K562 (cell line): ENCODE measurements around the gene GP1BA. TPM values are rescaled to one million over a fixed set of nuclear protein-coding genes. Genes with fewer than 3 reads are reported as not detected.

ENCODE experiments used
- ATAC-seq: fragments of 200-7000 bp; cut with Tn5 transposase; 3 replicates; pipeline ENCODE4 v1.9.1; 2020; ENCODE audit warnings: moderate library complexity
- BruUV-seq: library from RNA; stranded (reverse); fragments of 400-500 nt; replicated peaks from 2 replicates; lab custom pipeline; 2021; lab: Mats Ljungman, UMichigan
- CTCF ChIA-PET: fragments of 300-600 bp; formaldehyde crosslinking; extraction: SDS; loops from one replicate; lab custom pipeline; 2021; ENCODE audit warnings: low intra/inter-chr PET ratio; lab: Yijun Ruan, JAX
- POLR2A ChIA-PET: fragments of 300-600, 350-650 bp; sonication (Branson Sonifier 250); formaldehyde crosslinking; extraction: SDS; loops from one replicate; lab custom pipeline; 2021; ENCODE audit warnings: antibody characterized with exemption, inconsistent platforms; lab: Yijun Ruan, JAX
- DNase-seq, 4 experiments: peaks; one replicate each; pipeline versions ENCODE4 v3.0.0 to v3.0.0-alpha.2; 2011 to 2018; ENCODE audit warnings: low spot score in 3 of 4, mixed read lengths in 3 of 4; ENCODE audit errors: extremely low read depth in 1 of 4
- FAIRE-seq: peaks from 2 replicates; lab custom pipeline; 2011; peaks lifted over from hg19 to GRCh38; lab: Jason Lieb, UNC
- H2AFZ ChIP-seq: 2 replicates; pipeline ENCODE4 v1.6.0; 2011; ENCODE audit warnings: low read depth, low read length, control low read depth, inconsistent platforms
- H3K27ac ChIP-seq: fragments of 200-600 bp; 3 replicates; pipeline ENCODE4 v1.8.0; 2011; ENCODE audit warnings: low read depth, mild to moderate bottlenecking, control low read depth, inconsistent platforms, low read length, moderate library complexity, mixed read lengths; ENCODE audit errors: extremely low read depth
- H3K27me3 ChIP-seq, 2 experiments: fragments of 300-600 bp in 1 of 2; 2 replicates in 1 of 2; 3 replicates in 1 of 2; pipeline versions ENCODE4 v1.6.0 to v1.8.0; 2011; ENCODE audit warnings: inconsistent platforms in 2 of 2, low read length in 2 of 2, mild to moderate bottlenecking in 1 of 2, mixed read lengths in 1 of 2, moderate library complexity in 1 of 2; ENCODE audit not compliant: control insufficient read depth in 2 of 2, insufficient read depth in 2 of 2
- H3K36me3 ChIP-seq: fragments of 300-600 bp; 3 replicates; pipeline ENCODE4 v1.8.0; 2011; ENCODE audit warnings: mild to moderate bottlenecking, low read length, inconsistent platforms; ENCODE audit not compliant: control insufficient read depth, insufficient read depth
- H3K4me1 ChIP-seq, 2 experiments: fragments of 200-600 bp in 1 of 2; replicated peaks in 1 of 2; 2 replicates in 1 of 2; 3 replicates in 1 of 2; pipeline versions ENCODE4 v1.5.1 to v1.8.0; 2011; ENCODE audit warnings: inconsistent platforms in 2 of 2, low read length in 2 of 2, mild to moderate bottlenecking in 1 of 2, mixed read lengths in 1 of 2, moderate library complexity in 1 of 2; ENCODE audit not compliant: control insufficient read depth in 2 of 2, insufficient read depth in 2 of 2
- H3K4me2 ChIP-seq: 2 replicates; pipeline ENCODE4 v1.6.1; 2011; ENCODE audit warnings: low read length, control low read depth, inconsistent platforms, mixed read lengths; ENCODE audit not compliant: insufficient read depth
- H3K4me3 ChIP-seq: fragments of 200-600 bp; sonication (generic), shearing (Covaris generic); 2 replicates; pipeline ENCODE4 v1.5.1; 2016; ENCODE audit warnings: control low read depth, inconsistent platforms
- H3K79me2 ChIP-seq: fragments of 200-600 bp; 3 replicates; pipeline ENCODE4 v1.8.0; 2011; ENCODE audit warnings: low read length, inconsistent platforms; ENCODE audit not compliant: control insufficient read depth, insufficient read depth
- H3K9ac ChIP-seq, 2 experiments: 2 replicates each; pipeline versions ENCODE4 v1.6.0 to v1.6.1; 2011; ENCODE audit warnings: low read depth in 2 of 2, low read length in 2 of 2, control low read depth in 1 of 2, inconsistent platforms in 1 of 2, mild to moderate bottlenecking in 1 of 2, mixed read lengths in 1 of 2; ENCODE audit not compliant: insufficient read depth in 1 of 2
- H3K9me1 ChIP-seq: one replicate; pipeline ENCODE4 v1.6.0; 2011; ENCODE audit warnings: inconsistent platforms, mild to moderate bottlenecking, low read length, moderate library complexity; ENCODE audit not compliant: control insufficient read depth, insufficient read depth
- H3K9me3 ChIP-seq: replicated peaks from 2 replicates; pipeline ENCODE4 v1.5.1; 2011; ENCODE audit warnings: low read depth, low read length, inconsistent platforms; ENCODE audit not compliant: control insufficient read depth, insufficient read depth
- H4K20me1 ChIP-seq: replicated peaks from 2 replicates; pipeline ENCODE4 v1.6.1; 2011; ENCODE audit warnings: low read length, inconsistent platforms, mixed read lengths; ENCODE audit not compliant: control insufficient read depth, insufficient read depth
- CTCF ChIP-seq, 3 experiments: IDR thresholded peaks in 2 of 3; conservative IDR thresholded peaks in 1 of 3; 2 replicates each; pipeline ENCODE4 v1.5.1; 2011 to 2012; ENCODE audit warnings: low read length in 3 of 3, mild to moderate bottlenecking in 3 of 3, control low read depth in 2 of 3, improper control_type of control experiment in 1 of 3, inconsistent platforms in 1 of 3, low read depth in 1 of 3, mixed read lengths in 1 of 3, moderate library complexity in 1 of 3; ENCODE audit not compliant: insufficient read depth in 2 of 3
- CTCFL ChIP-seq: IDR thresholded peaks from 2 replicates; pipeline ENCODE4 v1.6.1; 2011; ENCODE audit warnings: borderline replicate concordance, low read depth, mild to moderate bottlenecking, moderate library complexity, low read length; ENCODE audit not compliant: insufficient read depth, poor library complexity, severe bottlenecking
- ESRRA ChIP-seq: fragments of 450-650 bp; IDR thresholded peaks from 2 replicates; pipeline ENCODE4 v1.6.1; 2014; ENCODE audit warnings: low read depth, mild to moderate bottlenecking, moderate library complexity, borderline replicate concordance
- FOXK1 ChIP-seq: sonication (generic); formaldehyde crosslinking; IDR thresholded peaks from 2 replicates; pipeline ENCODE4 v1.8.0; 2022; ENCODE audit warnings: missing genetic modification reagents, mild to moderate bottlenecking, borderline replicate concordance
- RBM22 ChIP-seq: fragments of 200-400 bp; formaldehyde crosslinking; IDR thresholded peaks from 2 replicates; pipeline ENCODE4 v1.6.1; 2018; ENCODE audit warnings: low read length, low read depth; ENCODE audit not compliant: poor library complexity, severe bottlenecking
- TSC22D4 ChIP-seq: fragments of 450-650 bp; IDR thresholded peaks from 2 replicates; pipeline ENCODE4 v1.6.1; 2016; ENCODE audit warnings: missing genetic modification characterization, missing biosample characterization, control low read depth
- ZNF740 ChIP-seq, 3 experiments: fragments of 200-800 bp in 1 of 3; sonication (Bioruptor generic) in 1 of 3; sonication (generic) in 1 of 3; formaldehyde crosslinking in 1 of 3; IDR thresholded peaks; 2 replicates each; pipeline versions ENCODE4 v1.6.1 to v1.8.0; 2016 to 2022; ENCODE audit warnings: mild to moderate bottlenecking in 2 of 3, missing compliant biosample characterization in 2 of 3, missing genetic modification characterization in 2 of 3, missing genetic modification reagents in 1 of 3
- WGBS: fragments of 100-300 bp; shearing (Covaris generic); methylation state at CpG from one replicate; pipeline ENCODE4 v1.1.6; 2016; ENCODE audit warnings: low coverage, mixed read lengths; ENCODE audit not compliant: insufficient coverage; ENCODE audit errors: missing lambda C conversion rate; 5-methylcytosine and 5-hydroxymethylcytosine counted together
- in situ Hi-C: fragments of 300-500 bp; cut with MboI; formaldehyde crosslinking; loops from 4 replicates; pipeline ENCODE4 v1.15.0; 2018; ENCODE audit warnings: inconsistent platforms, mixed read lengths
- intact Hi-C: fragments of 100-400 bp; cut with micrococcal nuclease; formaldehyde crosslinking; loops from 2 replicates; pipeline ENCODE4 v1.14.2; 2022
- polyA plus RNA-seq, 8 experiments: library from polyadenylated mRNA; depleted of rRNA in 4 of 8; stranded (reverse) in 5 of 8; unstranded in 3 of 8; fragments of >200 nt; fragmentation: Nextera tagmentation in 2 of 8; fragmentation: Illumina TruSeq in 1 of 8; extraction: Ambion mirVana in 2 of 8; extraction: Trizol in 1 of 8; gene quantifications; 2 replicates each; pipeline versions ENCODE4 v1.2.1 to v1.2.3, GENCODE V29; 2011 to 2014; ENCODE audit warnings: inconsistent platforms in 1 of 8, missing spikeins in 1 of 8
- total RNA-seq, 7 experiments: library from RNA; depleted of rRNA in 6 of 7; stranded (reverse); fragments of >200 nt in 6 of 7; fragmentation: Illumina TruSeq in 2 of 7; extraction: Trizol in 2 of 7; gene quantifications; 2 replicates each; pipeline versions ENCODE4 v1.2.1 to v1.2.3, GENCODE V29; 2011 to 2021; ENCODE audit warnings: low replicate concordance in 1 of 7

The GP1BA gene
- total and polyA plus RNA-seq, 9 of the 15 experiments (the other 6 are each of a cell fraction or from before 2014, with no cell fraction given), result 0.01 TPM; not detected in 8

GRCh38 chr17:4895657-4896331 is 36.3 kb upstream of the GP1BA start:
- Histone ChIP-seq H3K9me3 (no peaks in the 10 kb centered on the region), H3K4me1 (peaks cover 0 to 19% of the 10 kb centered on the region in 2 experiments; a peak in 2 of 5 replicates), H3K79me2 (no peaks in the 10 kb centered on the region), H3K9me1 (no peaks in the 10 kb centered on the region), H2AFZ (no peak overlapping the region), H3K27me3 (no peaks in the 10 kb centered on the region), H3K4me3 (no peak overlapping the region), H3K9ac (no peak overlapping the region), H3K4me2 (no peak overlapping the region), H4K20me1 (no peaks in the 10 kb centered on the region), H3K36me3 (peaks cover 58% of the 10 kb centered on the region; the same call in 2 of the 3 replicates), H3K27ac (no peak overlapping the region)
- no peak for FAIRE-seq
- BruUV-seq, result TSS peak; percentile 51
- WGBS, result 88% methylated on average over 9 of the region's 27 CpGs
- peak; percentile 71 for ATAC-seq
- intact Hi-C loops (no loop called here), in situ Hi-C loops (no loop called here)
- ChIA-PET CTCF (no interaction called here), POLR2A (interaction anchor here (0.7 kb wide), 1 partner anchor 1255 kb away, joined by 3 read pairs; no protein-coding TSS in a partner anchor)
- DNase-seq, result peak; percentile 22 to 32 (median 29)
- TF ChIP-seq CTCFL (peak; percentile 23), ZNF740 (CRISPR knock-in tag; IDR thresholded peaks at IDR 0.05) (no peak), ZNF740 (tag; IDR thresholded peaks at IDR 0.05) (no peak), FOXK1 (no peak), TSC22D4 (tag) (no peak), CTCF (IDR thresholded peaks at IDR 0.05 in 2 of 3, conservative IDR thresholded peaks at IDR 0.05 in 1 of 3; ENCODE audit: insufficient read depth in 2 of 3, low read depth in 1 of 3, low read length in 3 of 3) (peak; percentile 19 to 29 (median 23); a peak in 3 of 6 replicates), ESRRA (peak; percentile 85), RBM22 (peak; percentile 36)
